GM21619 (cell line): ENCODE measurements around the gene JPH3.

Source experiments
- ATAC-seq: cut with Tn5 transposase; IDR thresholded peaks from one replicate; pipeline ENCODE4 v1.9.1; 2021; ENCODE audit not compliant: unreplicated experiment

Gene JPH3

GRCh38 chr16:87733190-87733589, 130.9 kb downstream of the JPH3 start:
- no peak for ATAC-seq

- ATAC-seq, result no peak
These were observed 132.3 kb downstream of the JPH3 start for GRCh38 chr16:87734644-87735043.

DNA sequence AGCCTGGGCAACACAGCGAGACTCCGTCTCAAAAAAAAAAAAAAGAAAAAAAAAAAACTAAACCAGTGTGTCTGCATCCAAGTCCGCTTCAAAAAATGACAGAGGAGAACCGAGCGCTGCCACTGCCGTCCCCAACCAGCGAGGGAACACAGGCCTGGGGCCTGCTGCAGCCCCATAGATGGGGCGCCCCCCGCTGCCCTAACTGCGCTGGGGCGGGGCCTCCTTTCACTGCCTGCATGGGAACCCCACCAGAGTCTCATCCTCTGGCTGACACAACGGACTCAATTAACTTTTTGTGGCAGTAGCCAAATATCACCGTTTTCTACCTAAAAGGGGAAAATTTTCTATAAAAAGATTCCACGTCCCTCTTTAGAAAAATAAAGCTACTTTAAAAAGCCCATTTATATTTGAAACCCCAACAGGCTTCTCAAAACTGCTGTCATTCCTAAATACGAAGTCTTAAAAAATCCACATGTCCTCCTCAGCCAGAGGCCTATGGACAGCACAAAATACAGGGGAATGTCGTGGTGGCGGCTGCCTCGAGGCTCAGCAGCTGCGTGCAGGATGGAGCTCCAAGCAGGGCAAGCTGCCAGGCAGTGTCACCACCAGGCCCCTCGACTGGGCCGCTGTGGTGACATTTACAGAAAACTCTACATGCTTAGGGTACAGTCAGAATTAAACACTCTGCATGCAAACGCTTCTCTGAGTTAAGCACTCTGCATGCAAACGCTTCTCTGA, 133.1 kb downstream of the JPH3 start:
- ATAC-seq, result no peak

DNA sequence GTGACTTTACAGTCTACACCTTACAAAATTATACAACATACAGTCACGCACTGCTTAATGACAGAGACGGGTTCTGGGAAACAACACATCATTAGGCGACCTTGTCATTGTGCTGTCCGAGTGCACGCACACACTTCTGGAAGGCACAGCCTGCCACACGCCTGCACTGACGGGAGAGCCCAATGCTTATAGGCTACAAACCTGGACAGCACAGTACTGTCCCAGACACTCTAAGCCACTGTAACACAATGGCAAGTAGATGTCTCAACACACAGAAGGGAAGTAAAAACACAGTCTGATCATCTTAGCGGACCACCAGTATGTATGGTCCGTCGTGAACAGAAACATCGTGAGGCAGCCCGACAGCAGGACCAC, 133.7 kb downstream of the JPH3 start:
- ATAC-seq, result no peak

GRCh38 chr16:87739801-87740200, 137.5 kb downstream of the JPH3 start:
- no peak for ATAC-seq

GRCh38 chr16:87740441-87740840, 138.1 kb downstream of the JPH3 start:
- no peak for ATAC-seq

- no peak for ATAC-seq
These were observed 138.7 kb downstream of the JPH3 start for GRCh38 chr16:87740909-87741424.

GRCh38 chr16:87741700-87742415, 139.6 kb downstream of the JPH3 start:
- no peak for ATAC-seq

DNA sequence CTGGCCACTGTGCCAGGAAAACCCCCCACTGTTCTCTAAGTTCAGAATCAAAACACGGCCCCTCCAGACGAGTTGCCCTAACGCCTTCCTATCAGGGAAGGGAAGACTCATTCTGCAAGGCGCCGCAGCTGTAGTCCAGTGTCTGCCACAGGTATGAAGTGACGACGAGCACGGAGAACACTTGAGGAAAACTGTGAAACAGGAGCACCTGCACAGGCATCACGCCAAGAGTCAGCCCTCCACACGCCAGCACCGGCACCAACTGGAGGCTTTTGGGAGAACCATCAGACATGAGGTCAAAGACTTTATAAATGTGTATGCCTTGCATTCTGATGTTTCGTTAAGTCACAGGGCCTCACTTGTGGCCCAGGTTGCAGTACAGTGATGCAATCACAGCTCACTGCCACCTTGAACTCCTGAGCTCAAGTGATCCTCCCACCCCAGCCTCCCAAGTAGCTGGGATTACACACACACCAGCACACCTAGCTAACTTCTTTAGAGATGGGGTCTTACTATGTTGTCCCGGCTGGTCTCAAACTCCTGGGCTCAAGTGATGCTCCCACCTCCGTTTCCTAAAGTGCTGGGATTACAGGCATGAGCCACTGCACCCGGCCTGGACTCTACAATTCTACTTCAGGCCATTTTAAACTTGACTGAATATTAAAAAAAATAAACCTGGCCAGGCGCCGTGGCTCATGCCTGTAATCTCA, 140.6 kb downstream of the JPH3 start:
- no peak for ATAC-seq

GRCh38 chr16:87744750-87745514, 142.6 kb downstream of the JPH3 start:
- ATAC-seq, result no peak

DNA sequence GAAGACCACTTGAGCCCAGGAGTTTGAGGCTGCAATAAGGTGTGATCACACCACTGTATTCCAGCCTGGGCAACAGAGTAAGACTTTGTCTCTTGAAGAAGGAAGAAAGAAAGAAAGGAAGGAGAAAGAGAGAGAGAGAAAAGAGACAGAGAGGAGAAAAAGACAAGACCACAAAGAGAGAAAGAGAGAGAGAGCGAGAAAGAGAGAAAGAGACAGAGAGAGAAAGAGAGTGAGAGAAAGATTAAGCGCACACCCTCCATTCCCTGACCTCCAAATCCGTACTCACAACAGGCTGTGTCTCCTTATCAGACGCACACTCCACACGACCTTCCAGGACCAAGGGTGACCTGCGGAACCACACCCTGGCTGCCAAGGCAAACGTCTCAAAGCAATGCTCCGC, 143.9 kb downstream of the JPH3 start:
- no peak for ATAC-seq
